Hematopoietic multipotent progenitor cell treated with erythropoietin and hydrocortisone succinate and interleukin-3 and kit ligand, for 8 days (in vitro differentiated cells): ENCODE data around the gene GGA3.

Experiments
- DNase-seq: peaks from one replicate; pipeline ENCODE4 v3.0.0-alpha.2; 2015

Gene GGA3

GRCh38 chr17:75244133-75244866 is 17.1 kb downstream of the GGA3 start:
- DNase-seq: no peak

GRCh38 chr17:75242461-75243042 is 18.9 kb downstream of the GGA3 start:
- DNase-seq: no peak

GRCh38 chr17:75241996-75242460 is 19.4 kb downstream of the GGA3 start:
- no peak for DNase-seq

- DNase-seq: no peak
Observed at GRCh38 chr17:75241502-75241901, 19.9 kb downstream of the GGA3 start.

GRCh38 chr17:75241143-75241430 is 20.3 kb downstream of the GGA3 start:
- no peak for DNase-seq

GRCh38 chr17:75240394-75241142 is 20.8 kb downstream of the GGA3 start:
- peak; percentile 53 for DNase-seq

GRCh38 chr17:75239778-75240393 is 21.5 kb downstream of the GGA3 start:
- DNase-seq: no peak

GRCh38 chr17:75239214-75239613 is 22.2 kb downstream of the GGA3 start:
- DNase-seq: no peak

GRCh38 chr17:75238684-75239191 is 22.7 kb downstream of the GGA3 start:
- peak; percentile 81 for DNase-seq

GRCh38 chr17:75238020-75238580 is 23.3 kb downstream of the GGA3 start:
- DNase-seq: no peak

GRCh38 chr17:75237100-75238014 is 24.0 kb downstream of the GGA3 start:
- DNase-seq: no peak

- DNase-seq: no peak
Observed at GRCh38 chr17:75232786-75233185, 28.6 kb downstream of the GGA3 start.

GRCh38 chr17:75231741-75232464 is 29.5 kb downstream of the GGA3 start:
- no peak for DNase-seq

- DNase-seq: no peak
Observed at GRCh38 chr17:75231071-75231470, 30.3 kb downstream of the GGA3 start.

- DNase-seq: no peak
Observed at GRCh38 chr17:75228847-75229246, 32.6 kb downstream of the GGA3 start.

- DNase-seq: no peak
Observed at GRCh38 chr17:75228305-75228704, 33.1 kb downstream of the GGA3 start.

GRCh38 chr17:75227729-75228128 is 33.7 kb downstream of the GGA3 start:
- DNase-seq: no peak

- DNase-seq: no peak
Observed at GRCh38 chr17:75225016-75225415, 36.4 kb downstream of the GGA3 start.

- no peak for DNase-seq
Observed at GRCh38 chr17:75219815-75220214, 41.6 kb downstream of the GGA3 start.

GRCh38 chr17:75218131-75218530 is 43.3 kb downstream of the GGA3 start:
- DNase-seq: no peak

- DNase-seq: no peak
Observed at GRCh38 chr17:75209061-75209460, 52.3 kb downstream of the GGA3 start.
